Activated CD4-positive, alpha-beta T cell treated with anti-CD3 and anti-CD28 coated beads, Interleukin-2, amount 50 U/mL, for 16 hours (primary cell): Measurements from ENCODE around the gene CCDC169.
"Not testable (repeated sequence)": the region's sequence is repeated elsewhere in the genome, so short reads cannot be mapped to it uniquely, and the experiment has no call there.

ENCODE experiments used
- DNase-seq: peaks from one replicate; pipeline ENCODE4 v3.0.0-alpha.2; 2020

Gene CCDC169

DNA sequence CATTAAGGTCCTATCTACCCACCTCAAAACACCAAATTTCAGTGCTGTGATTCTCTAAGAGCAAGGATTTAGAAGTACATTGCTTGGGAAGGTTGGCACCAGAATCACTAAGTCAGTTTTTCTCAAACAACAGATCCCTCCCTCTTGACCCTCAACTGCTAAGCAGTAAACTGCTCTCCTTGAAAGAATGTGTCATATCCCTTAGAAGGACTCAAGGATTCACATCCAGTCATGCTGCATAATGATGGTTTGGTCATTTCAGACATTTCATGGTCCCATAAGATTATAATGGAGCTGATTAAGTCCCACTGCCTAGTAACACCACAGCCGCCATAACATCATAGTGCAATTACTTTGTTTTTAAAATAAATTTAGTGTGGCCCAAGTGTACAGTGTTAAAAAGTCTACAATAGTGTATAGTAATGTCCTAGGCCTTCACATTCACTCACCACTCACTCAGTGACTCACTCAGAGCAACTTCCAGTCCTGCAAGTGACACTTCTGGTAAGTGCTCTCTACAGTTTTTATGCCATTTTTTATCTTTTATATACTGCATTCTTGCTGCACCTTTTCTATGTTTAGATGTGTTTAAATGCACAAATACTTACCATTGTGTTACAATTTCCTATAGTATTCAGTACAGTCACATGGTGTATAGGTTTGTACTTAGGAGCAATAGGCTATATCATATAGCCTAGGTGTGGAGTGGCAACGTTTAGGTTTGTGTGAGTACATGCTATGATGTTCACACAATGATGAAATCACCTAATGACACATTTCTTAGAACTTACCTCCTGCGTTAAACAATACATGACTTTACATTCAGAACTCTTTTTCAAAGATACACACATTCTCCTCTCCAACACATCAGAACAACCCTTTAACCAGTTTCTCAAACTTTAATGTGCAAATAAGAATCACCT lies 15.7 kb upstream of the CCDC169 start:
- no peak for DNase-seq

GRCh38 chr13:36310417-36311108 lies 12.9 kb upstream of the CCDC169 start:
- DNase-seq = no peak

DNA sequence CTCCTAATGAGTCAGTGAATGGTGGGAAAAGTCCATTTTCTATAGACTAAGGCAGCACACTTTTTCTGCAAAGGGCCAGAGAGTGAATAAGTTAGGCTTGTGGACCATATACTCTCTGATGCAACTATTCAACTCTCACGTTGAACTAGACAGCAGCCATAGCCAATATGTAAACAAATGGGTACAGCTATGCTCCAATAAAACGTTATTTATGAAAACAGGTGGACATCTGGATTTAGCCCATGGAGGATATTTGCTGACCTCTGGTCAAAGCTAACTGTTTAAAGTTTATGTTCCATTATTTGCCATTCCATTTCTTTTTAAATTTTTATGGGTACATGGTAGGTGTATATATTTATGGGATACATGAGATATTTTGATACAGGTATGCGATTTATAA lies 4.7 kb upstream of the CCDC169 start:
- no peak for DNase-seq

DNA sequence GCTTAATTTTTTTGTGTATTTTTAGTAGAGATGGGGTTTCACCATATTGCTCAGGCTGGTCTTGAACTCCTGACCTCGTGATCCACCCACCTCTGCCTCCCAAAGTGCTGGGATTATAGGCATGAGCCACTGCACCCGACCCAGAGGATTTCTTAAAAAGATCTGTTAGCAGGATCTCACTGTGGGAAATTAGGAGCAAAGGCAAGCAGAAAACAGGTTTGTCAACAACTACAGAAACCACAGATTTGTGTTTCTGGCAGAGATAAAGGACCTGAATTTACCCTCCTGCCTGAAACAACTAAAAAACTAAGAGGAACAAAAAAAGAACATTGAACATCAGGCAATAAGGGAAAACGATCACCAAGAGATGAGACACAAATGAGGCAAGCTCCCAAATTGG lies 1.9 kb upstream of the CCDC169 start:
- not testable (repeated sequence) for DNase-seq

GRCh38 chr13:36298535-36299068 lies 988 bp upstream of the CCDC169 start:
- DNase-seq = no peak

DNA sequence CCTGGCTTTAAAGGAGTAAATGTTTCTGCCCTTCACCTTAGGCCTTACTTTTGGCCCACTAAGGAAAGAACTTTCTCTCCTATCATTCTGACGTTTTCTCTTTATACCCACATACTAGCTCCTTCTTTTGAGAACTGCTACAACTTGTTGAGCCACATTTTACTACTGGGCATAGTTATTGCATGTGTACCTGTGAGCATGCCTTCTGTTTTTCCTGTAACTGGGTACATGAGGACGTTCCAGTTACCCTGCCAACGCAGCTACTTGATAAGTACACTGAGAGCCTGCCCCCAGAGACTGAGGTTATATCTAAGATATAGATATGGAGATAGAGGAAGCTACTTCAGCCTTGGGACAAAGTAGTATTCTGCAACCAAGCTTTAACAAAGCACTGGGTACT lies 3.5 kb downstream of the CCDC169 start:
- no peak for DNase-seq

DNA sequence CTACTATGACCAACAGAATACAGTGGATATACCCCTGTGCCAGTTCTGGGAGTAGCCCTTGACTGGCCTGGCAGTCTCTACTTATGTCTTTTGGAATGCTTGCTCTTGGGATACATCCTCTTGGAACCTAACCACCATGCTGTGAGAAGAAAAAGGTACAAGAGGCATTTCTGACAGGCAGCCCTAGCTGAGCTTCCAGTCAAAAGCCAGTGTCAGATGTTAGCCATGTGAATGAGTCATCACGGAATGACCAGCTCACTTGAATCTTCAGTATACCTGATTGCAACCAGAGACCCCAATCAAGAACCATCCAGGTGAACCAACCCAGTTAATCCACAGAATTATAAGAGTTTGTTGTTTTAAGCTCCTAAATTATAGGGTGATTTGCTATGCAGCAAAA lies 4.1 kb downstream of the CCDC169 start:
- no peak for DNase-seq

- DNase-seq = no peak
These were observed 8.7 kb downstream of the CCDC169 start for GRCh38 chr13:36288794-36289391.

DNA sequence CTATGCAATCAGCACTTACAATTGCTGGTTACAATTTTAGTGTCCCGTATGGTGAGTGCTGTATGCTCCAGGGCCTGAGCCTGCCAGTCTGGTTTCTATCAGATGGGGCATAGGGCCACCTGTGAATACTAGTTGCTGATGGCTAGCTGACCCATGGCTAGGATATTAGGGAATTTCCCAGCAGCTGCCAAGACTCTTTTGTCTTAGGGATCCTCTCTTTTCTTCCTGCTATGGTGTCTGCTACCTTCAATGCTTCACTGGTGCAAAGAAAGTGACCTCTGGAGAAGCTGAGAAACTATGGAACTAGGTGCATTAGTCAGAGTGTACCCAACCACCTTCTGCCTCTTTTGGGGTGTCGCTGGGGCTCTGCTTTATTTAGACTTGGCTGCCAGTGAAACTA lies 11.6 kb downstream of the CCDC169 start:
- DNase-seq = no peak

DNA sequence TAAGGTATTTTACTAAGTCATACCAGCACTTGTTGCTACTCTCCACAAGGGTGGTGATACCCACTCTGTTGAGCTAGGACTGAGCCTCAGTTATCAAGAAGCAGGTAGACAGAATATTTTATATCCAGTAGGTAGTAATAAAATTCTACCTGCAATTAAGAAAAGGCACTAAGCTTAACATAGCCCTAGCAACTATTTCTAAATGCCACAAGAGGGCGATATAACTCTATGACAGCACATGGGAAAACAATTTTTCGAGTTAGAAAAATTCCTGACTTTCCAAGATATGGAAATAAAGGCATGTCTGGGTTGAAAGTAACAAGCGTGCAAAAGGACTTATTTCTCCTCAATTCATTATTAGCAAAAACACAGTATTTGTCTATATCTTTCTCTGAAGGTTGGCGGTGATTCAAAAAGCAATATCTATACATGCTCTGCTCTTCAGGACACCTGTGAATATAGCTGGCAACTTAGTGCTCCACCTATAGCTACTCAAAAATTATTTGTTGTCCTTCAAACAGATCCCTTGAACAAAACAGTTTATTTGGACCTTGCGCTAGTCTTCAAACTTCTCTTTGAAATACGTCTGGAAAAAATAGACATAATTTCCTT lies 14.7 kb downstream of the CCDC169 start:
- peak; percentile 6 for DNase-seq

GRCh38 chr13:36275190-36276002 lies 22.2 kb downstream of the CCDC169 start:
- DNase-seq = peak; percentile 34

DNA sequence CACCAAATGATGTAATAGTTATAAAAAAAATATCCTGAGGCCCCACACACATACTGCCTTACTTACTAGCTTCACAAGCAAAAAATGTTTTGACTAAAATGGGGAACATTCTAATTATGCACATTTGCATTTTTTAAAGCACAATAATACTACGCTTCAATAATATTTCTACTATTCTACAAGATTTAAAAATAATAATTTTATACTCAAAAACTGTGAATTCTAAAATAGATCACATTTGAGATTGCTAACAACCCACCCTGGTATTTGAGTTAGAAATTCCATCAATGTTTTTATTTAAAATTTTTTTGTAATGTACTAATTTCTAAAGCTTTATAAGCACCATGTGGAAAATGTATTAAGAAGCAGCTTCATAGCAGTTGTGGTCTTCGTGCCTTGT lies 24.2 kb downstream of the CCDC169 start:
- no peak for DNase-seq

- DNase-seq = no peak
These were observed 35.6 kb downstream of the CCDC169 start for GRCh38 chr13:36261976-36262375.

- no peak for DNase-seq
These were observed 36.6 kb downstream of the CCDC169 start for GRCh38 chr13:36261011-36261410.

- no peak for DNase-seq
These were observed 38.1 kb downstream of the CCDC169 start for GRCh38 chr13:36259361-36260137.

GRCh38 chr13:36258831-36259230 lies 38.8 kb downstream of the CCDC169 start:
- DNase-seq = no peak

- DNase-seq = no peak
These were observed 46.1 kb downstream of the CCDC169 start for GRCh38 chr13:36251526-36251925.

GRCh38 chr13:36251017-36251416 lies 46.6 kb downstream of the CCDC169 start:
- no peak for DNase-seq

DNA sequence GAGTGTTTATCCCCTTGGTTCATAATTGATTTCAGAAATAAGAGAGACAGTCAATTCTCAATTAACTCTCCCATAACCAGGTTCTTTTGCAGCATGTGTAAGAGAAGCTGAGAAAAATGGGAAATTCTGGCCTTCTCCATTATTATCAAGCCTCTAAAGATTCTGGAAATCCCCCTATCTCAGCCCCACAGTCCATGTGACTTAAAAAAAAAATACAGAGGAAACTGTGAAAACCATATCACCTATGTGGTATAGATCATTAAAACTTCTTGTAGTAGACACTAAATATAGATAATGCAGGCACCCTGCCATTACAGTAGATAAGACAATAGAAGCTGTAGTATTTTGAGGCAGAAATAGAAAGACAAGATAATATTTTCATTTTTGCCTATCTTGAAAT lies 48.9 kb downstream of the CCDC169 start:
- DNase-seq = no peak

- DNase-seq = no peak
These were observed 52.6 kb downstream of the CCDC169 start for GRCh38 chr13:36244990-36245389.

DNA sequence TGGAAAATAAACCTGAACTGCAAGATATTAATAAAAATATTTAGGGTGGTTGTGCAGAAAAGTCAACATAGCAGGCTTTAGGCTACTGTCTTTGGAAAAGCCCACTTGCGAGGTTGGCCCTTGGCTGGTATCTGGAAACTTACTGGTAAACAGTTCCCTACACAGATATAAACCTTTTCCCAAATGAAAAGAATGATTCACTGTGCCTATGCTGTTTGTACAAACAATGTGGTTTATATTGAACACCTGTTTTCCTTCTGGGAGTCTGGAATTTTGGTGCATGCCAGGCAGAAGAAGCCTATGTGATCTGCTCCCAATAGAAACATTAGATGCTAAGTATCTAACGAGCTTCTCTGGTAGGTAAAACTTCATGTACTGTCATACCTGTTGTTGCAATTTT lies 53.5 kb downstream of the CCDC169 start:
- DNase-seq = no peak
